IMR-90 (cell line): ENCODE measurements around the gene DYNLRB1. TPM values are rescaled to one million over a fixed set of nuclear protein-coding genes. Genes with fewer than 3 reads are reported as not detected.

Experiments used
- ATAC-seq: fragments of 200-7000 bp; cut with Tn5 transposase; 2 replicates; pipeline ENCODE4 v1.9.1; 2020; ENCODE audit warnings: low read depth, mild to moderate bottlenecking, moderate library complexity
- BruUV-seq: library from RNA; stranded (reverse); fragments of 400-500 nt; replicated peaks from 2 replicates; lab custom pipeline; 2021; lab: Mats Ljungman, UMichigan
- CTCF ChIA-PET: fragments of 300-600 bp; formaldehyde crosslinking; extraction: SDS; loops from one replicate; lab custom pipeline; 2021; ENCODE audit warnings: antibody characterized with exemption; lab: Yijun Ruan, JAX
- POLR2A ChIA-PET: fragments of 300-600 bp; sonication (Branson Sonifier 250); formaldehyde crosslinking; loops from one replicate; lab custom pipeline; 2022; ENCODE audit warnings: antibody characterized with exemption; ENCODE audit not compliant: unreplicated experiment; lab: Charles Lee
- DNase-seq: peaks from one replicate; pipeline ENCODE4 v3.0.0; 2013
- H2AFZ ChIP-seq: replicated peaks from 2 replicates; pipeline ENCODE3; 2013; ENCODE audit warnings: low read length, mild to moderate bottlenecking; ENCODE audit not compliant: poor library complexity
- H2AK5ac ChIP-seq: 2 replicates; pipeline ENCODE4 v1.6.1; 2013; ENCODE audit warnings: low read depth, low read length, inconsistent platforms
- H2AK9ac ChIP-seq: replicated peaks from 2 replicates; pipeline ENCODE3; 2013; ENCODE audit warnings: mild to moderate bottlenecking, low read depth, low read length, moderate library complexity; ENCODE audit not compliant: poor library complexity
- H2BK120ac ChIP-seq: 2 replicates; pipeline ENCODE4 v1.6.1; 2013; ENCODE audit warnings: low read depth, low read length, inconsistent platforms
- H2BK15ac ChIP-seq: 3 replicates; pipeline ENCODE4 v1.6.1; 2013; ENCODE audit warnings: low read depth, low read length, inconsistent platforms
- H2BK20ac ChIP-seq: 2 replicates; pipeline ENCODE4 v1.6.1; 2013; ENCODE audit warnings: low read depth, mild to moderate bottlenecking, inconsistent platforms, low read length, moderate library complexity
- H2BK5ac ChIP-seq: 2 replicates; pipeline ENCODE4 v1.6.1; 2013; ENCODE audit warnings: mild to moderate bottlenecking, low read depth, low read length, inconsistent platforms; ENCODE audit not compliant: poor library complexity, severe bottlenecking
- H3K14ac ChIP-seq: replicated peaks from 2 replicates; pipeline ENCODE4 v1.6.1; 2013; ENCODE audit warnings: low read depth, low read length, inconsistent platforms
- H3K18ac ChIP-seq: 2 replicates; pipeline ENCODE4 v1.6.1; 2013; ENCODE audit warnings: low read depth, low read length, control low read depth
- H3K23ac ChIP-seq: 2 replicates; pipeline ENCODE4 v1.6.1; 2013; ENCODE audit warnings: low read depth, low read length, inconsistent platforms
- H3K27ac ChIP-seq: 2 replicates; pipeline ENCODE4 v1.5.1; 2013; ENCODE audit warnings: mild to moderate bottlenecking, control low read depth, low read length; ENCODE audit not compliant: insufficient read depth
- H3K27me3 ChIP-seq: 2 replicates; pipeline ENCODE4 v1.6.1; 2013; ENCODE audit warnings: low read length; ENCODE audit not compliant: control insufficient read depth, insufficient read depth
- H3K36me3 ChIP-seq: 2 replicates; pipeline ENCODE4 v1.6.1; 2013; ENCODE audit warnings: low read length, mixed read lengths; ENCODE audit not compliant: control insufficient read depth, insufficient read depth
- H3K4ac ChIP-seq: 2 replicates; pipeline ENCODE4 v1.6.1; 2013; ENCODE audit warnings: low read depth, low read length, inconsistent platforms
- H3K4me1 ChIP-seq: 2 replicates; pipeline ENCODE4 v1.6.1; 2013; ENCODE audit warnings: low read length, mixed read lengths; ENCODE audit not compliant: control insufficient read depth, insufficient read depth
- H3K4me2 ChIP-seq: 2 replicates; pipeline ENCODE4 v1.6.1; 2013; ENCODE audit warnings: low read depth, mild to moderate bottlenecking, control low read depth, low read length, moderate library complexity
- H3K4me3 ChIP-seq: 2 replicates; pipeline ENCODE4 v1.5.1; 2013; ENCODE audit warnings: low read depth, mild to moderate bottlenecking, control low read depth, low read length, moderate library complexity; ENCODE audit not compliant: insufficient read depth
- H3K56ac ChIP-seq: 2 replicates; pipeline ENCODE4 v1.6.1; 2013; ENCODE audit warnings: low read length, inconsistent platforms; ENCODE audit not compliant: insufficient read depth; ENCODE audit errors: extremely low read depth
- H3K79me1 ChIP-seq, 2 experiments: 2 replicates each; pipeline ENCODE4 v1.6.1; 2013; ENCODE audit warnings: low read length in 2 of 2, inconsistent platforms in 1 of 2, low read depth in 1 of 2
- H3K9ac ChIP-seq: 2 replicates; pipeline ENCODE4 v1.6.1; 2013; ENCODE audit warnings: low read depth, low read length, control low read depth
- H3K9me1 ChIP-seq: 2 replicates; pipeline ENCODE4 v1.6.1; 2013; ENCODE audit warnings: low read length, inconsistent platforms; ENCODE audit not compliant: insufficient read depth
- H3K9me3 ChIP-seq: 2 replicates; pipeline ENCODE4 v1.6.1; 2013; ENCODE audit warnings: low read length; ENCODE audit not compliant: control insufficient read depth, insufficient read depth
- H4K20me1 ChIP-seq: 2 replicates; pipeline ENCODE4 v1.6.1; 2013; ENCODE audit warnings: low read length, inconsistent platforms; ENCODE audit not compliant: insufficient read depth
- H4K5ac ChIP-seq: 2 replicates; pipeline ENCODE4 v1.6.1; 2013; ENCODE audit warnings: mild to moderate bottlenecking, low read depth, low read length, control low read depth
- H4K8ac ChIP-seq, 2 experiments: 2 replicates each; pipeline ENCODE4 v1.6.1; 2013; ENCODE audit warnings: low read depth in 2 of 2, low read length in 2 of 2, control low read depth in 1 of 2, inconsistent platforms in 1 of 2
- H4K91ac ChIP-seq: 2 replicates; pipeline ENCODE4 v1.6.1; 2013; ENCODE audit warnings: low read depth, low read length, inconsistent platforms; ENCODE audit not compliant: insufficient read depth
- RCOR1 ChIP-seq: IDR thresholded peaks from 2 replicates; pipeline ENCODE4 v1.6.1; 2012; ENCODE audit warnings: mild to moderate bottlenecking, low read length, improper control_type of control experiment; ENCODE audit not compliant: insufficient replicate concordance
- WGBS, 2 experiments: methylation state at CpG; one replicate each; pipeline versions ENCODE4 v1.1.5 to v1.1.7; 2013; ENCODE audit warnings: missing lambda C conversion rate in 2 of 2; ENCODE audit not compliant: insufficient read length in 1 of 2; ENCODE audit errors: extremely low coverage in 2 of 2; 5-methylcytosine and 5-hydroxymethylcytosine counted together
- dilution Hi-C: fragments of 300-500 bp; cut with HindIII; formaldehyde crosslinking; loops from one replicate; pipeline ENCODE4 v1.14.3; 2018; ENCODE audit warnings: low sequenced_read_pairs; ENCODE audit not compliant: unreplicated experiment
- in situ Hi-C: fragments of 300-500 bp; cut with MboI; formaldehyde crosslinking; loops from 3 replicates; pipeline ENCODE4 v1.14.3; 2019; ENCODE audit warnings: low sequenced_read_pairs, inconsistent platforms, mixed read lengths
- intact Hi-C: fragments of 100-400 bp; cut with micrococcal nuclease; formaldehyde crosslinking; loops from 2 replicates; pipeline ENCODE4 v1.10.0; 2022
- polyA plus RNA-seq, 3 experiments: library from polyadenylated mRNA; depleted of rRNA; stranded (reverse); fragments of >200 nt; gene quantifications; 2 replicates each; pipeline ENCODE4 v1.2.3, GENCODE V29; 2012; ENCODE audit warnings: low replicate concordance in 1 of 3
- total RNA-seq: library from RNA; depleted of rRNA; stranded (reverse); fragments of >200 nt; gene quantifications from 2 replicates; pipeline ENCODE4 v1.2.3, GENCODE V29; 2012

DYNLRB1 gene
- total and polyA plus RNA-seq, 2 of the 4 experiments (the other 2 are of a cell fraction) = 82.4 to 380 TPM

GRCh38 chr20:34582221-34582620 lies 66.0 kb downstream of the DYNLRB1 start:
- Histone ChIP-seq H3K4me1 (peaks cover 17% of the 10 kb centered on the region), H2AFZ (no peak overlapping the region), H3K36me3 (peaks cover 4% of the 10 kb centered on the region), H3K4me2 (no peak overlapping the region), H3K14ac (no peak overlapping the region), H2AK9ac (no peak overlapping the region), H3K4me3 (no peak overlapping the region), H4K8ac (peak overlapping the region in 1 of 2 experiments; percentile 76; a peak in 1 of 4 replicates), H3K9ac (no peak overlapping the region), H4K5ac (no peak overlapping the region), H3K27me3 (no peaks in the 10 kb centered on the region), H3K27ac (no peak overlapping the region), H4K20me1 (no peaks in the 10 kb centered on the region), H3K4ac (no peak overlapping the region), H3K9me1 (peaks cover 17% of the 10 kb centered on the region), H2BK20ac (no peak overlapping the region), H3K23ac (no peak overlapping the region), H3K56ac (no peak overlapping the region), H3K18ac (no peak overlapping the region), H4K91ac (peak overlapping the region; percentile 32; the same call in 1 of the 2 replicates), H3K9me3 (no peaks in the 10 kb centered on the region), H2BK15ac (no peak overlapping the region), H2AK5ac (peak overlapping the region; percentile 5; the same call in 1 of the 2 replicates), H2BK5ac (no peak overlapping the region), H2BK120ac (no peak overlapping the region), H3K79me1 (peaks cover 0 to 3% of the 10 kb centered on the region in 2 experiments; a peak in 2 of 4 replicates)
- dilution Hi-C loops (no loop called here), intact Hi-C loops (no loop called here), in situ Hi-C loops (loop anchor here (10.0 kb wide), 1 partner anchor 183 kb away; no protein-coding TSS in a partner anchor)
- TF ChIP-seq RCOR1 = no peak
- BruUV-seq = no TSS peak
- WGBS, 2 experiments = no CpG with 5 or more reads among the region's 4 CpGs
- ChIA-PET CTCF (interaction anchor here (1.0 kb wide), 1 partner anchor 127 kb away, joined by 4 read pairs; no protein-coding TSS in a partner anchor), POLR2A (no interaction called here)
- no peak for DNase-seq
- no peak for ATAC-seq
